GM19395 (cell line): Measurements from ENCODE around the gene RDX.
A peak's percentile ranks its signal among the peaks of the same experiment; 100 is the strongest.

ENCODE experiments used
- ATAC-seq: cut with Tn5 transposase; IDR thresholded peaks from one replicate; pipeline ENCODE4 v1.9.1; 2021; ENCODE audit warnings: mild to moderate bottlenecking, moderate library complexity; ENCODE audit not compliant: unreplicated experiment

Gene RDX

DNA sequence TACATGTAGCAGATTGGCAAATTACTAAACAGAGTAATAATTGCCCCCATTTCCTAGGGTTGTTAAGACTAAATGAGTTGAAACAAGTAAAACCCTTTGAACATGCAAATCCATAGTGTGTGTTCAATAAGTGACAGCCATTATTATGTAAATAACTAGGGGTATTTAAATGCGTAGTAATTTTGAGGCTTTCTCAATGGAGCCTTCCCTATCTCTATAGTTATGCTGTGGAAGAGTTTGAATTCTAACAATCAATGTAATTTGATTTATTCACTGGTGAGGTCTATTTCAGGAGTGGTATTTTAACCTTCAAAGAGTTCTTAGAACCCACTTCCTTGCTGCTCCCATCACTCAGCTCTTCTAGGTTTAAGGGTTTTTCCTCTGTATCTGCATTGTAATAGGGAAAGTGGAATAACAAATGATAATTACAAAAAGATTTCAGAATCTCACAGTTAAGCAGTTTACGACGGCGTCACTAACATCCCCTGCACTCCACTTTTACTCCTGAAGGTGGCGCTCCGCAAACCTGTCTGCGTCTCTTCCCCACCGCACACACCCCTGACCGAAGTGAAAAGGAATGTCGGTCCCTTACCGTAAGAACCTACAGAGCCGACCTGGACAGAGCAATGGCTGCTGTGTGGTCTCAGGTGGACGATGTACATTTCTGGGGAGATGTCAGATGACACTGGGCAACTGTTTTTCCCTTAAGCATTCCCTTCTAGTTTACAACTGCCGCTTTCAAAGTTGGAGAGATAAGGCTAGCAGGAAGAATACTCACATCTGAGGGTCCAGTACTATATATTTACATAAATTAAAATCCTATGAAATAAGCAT lies 122.4 kb downstream of the RDX start:
- ATAC-seq, result peak; percentile 75

DNA sequence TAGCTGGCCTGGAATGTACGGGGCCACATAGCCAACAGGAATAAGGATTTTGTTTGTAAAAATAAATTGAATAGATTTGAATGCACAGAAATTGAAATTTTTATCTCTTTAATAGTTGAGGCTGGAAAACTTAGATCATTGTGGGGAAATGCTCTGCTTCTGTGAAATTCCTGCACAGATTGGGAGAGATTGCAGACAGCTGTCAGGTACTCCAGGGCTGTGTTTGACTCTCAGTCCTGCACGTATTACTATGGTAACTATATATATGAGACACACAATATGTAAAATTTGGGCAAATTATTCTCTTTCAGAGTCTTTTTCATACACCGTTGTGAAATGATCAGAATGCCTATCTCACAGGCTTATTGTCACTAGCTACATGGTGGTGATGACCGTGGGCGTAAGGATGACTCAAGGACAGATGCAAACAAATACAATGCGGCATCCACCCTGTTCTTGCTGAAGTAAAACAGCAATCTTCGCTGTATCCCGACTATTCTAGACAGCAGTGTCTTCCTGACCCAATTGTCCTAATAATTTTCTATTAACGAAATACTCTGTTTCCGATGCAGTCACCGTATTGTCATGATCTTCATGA lies 123.8 kb downstream of the RDX start:
- no peak for ATAC-seq

- ATAC-seq, result no peak
Measured at GRCh38 chr11:110169738-110170137, 126.7 kb downstream of the RDX start.

DNA sequence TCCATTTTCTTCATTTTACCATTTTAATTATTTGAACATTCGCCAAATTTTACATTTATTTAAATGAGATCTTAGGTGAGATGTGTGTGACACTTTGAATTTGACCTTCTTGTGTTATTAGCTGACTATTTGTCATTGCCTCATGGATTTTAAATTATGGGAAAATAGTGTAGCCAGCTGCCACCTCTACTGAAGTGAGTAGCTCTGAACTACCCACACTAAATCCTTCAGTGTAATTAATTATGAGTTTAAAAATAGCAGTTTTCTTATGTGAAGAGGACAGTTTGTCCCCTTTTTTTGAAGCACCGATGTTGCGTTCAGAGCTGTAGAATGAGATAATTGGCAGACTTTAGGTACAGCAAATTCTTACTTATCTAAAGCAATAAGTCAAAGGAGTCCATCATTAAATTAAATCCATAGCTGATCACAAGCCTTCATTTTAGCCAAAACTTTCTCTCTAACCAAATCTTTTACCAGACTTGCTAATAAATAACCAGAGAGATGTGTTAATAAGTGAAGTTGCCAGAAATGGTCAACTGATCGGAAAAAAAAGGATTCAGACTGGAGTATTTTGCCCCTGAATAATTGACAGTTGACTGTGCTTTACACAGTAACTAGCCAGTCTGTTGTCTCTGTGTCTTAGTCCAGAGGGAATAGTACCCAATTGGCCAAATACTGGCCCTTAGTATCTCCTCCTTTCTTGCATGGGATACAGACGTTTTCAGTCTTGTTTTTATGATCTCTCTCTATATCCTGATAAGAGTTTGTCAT lies 128.2 kb downstream of the RDX start:
- no peak for ATAC-seq

- no peak for ATAC-seq
Measured at GRCh38 chr11:110165039-110165925, 131.1 kb downstream of the RDX start.

DNA sequence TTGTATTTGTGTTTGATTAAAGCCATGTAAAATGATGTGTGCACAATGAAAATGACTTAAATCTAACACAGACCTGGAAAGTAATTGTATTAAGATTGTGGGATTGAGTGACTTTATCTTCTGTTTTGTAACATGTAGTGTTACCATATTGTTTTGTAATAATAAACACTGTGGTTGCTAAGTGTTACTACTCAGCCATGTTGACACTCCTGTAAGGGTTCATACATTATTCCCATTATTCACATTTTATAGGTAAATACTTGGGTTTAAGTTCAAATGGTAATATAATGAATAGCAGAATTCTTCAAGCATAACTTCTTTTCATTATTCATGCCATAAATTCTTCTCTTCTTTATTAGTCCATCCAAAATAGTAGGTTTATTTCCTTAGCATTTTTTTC lies 134.2 kb downstream of the RDX start:
- no peak for ATAC-seq

DNA sequence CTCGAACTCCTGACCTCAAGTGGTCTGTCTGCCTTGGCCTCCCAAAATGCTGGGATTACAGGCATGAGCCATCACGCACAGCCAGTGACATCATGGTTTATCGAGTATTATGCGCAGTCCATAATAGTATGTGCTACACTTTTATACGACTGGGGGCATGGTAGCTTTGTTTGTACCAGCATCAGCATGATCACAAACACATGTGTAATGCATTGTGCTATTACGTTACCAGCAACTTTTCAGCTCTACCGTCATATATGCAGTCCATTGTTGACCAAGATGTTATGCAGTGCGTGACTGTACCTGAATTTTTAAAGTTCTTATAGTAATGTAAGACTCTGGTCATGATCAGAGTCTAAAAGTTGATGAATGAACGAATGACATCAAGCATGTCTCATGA lies 135.4 kb downstream of the RDX start:
- ATAC-seq, result no peak

- no peak for ATAC-seq
Measured at GRCh38 chr11:110160437-110160836, 136.0 kb downstream of the RDX start.

DNA sequence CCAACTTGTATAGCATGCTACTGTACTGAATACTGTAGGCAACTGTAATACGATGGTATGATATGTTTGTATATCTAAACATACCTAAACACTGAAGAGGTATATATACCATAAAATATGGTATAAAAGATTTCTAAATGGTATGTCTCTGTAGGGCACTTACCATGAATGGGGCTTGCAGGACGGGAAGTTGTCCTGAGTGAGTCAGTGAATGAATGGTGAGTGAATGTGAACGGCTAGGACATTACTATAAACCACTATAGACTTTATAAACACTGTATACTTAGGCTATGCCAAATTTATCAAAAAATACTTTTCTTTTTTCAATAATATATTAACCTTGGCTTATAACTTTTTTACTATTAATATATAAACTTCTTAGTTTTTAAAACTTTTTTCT lies 136.4 kb downstream of the RDX start:
- ATAC-seq, result no peak

GRCh38 chr11:110159476-110159875 lies 136.9 kb downstream of the RDX start:
- no peak for ATAC-seq

DNA sequence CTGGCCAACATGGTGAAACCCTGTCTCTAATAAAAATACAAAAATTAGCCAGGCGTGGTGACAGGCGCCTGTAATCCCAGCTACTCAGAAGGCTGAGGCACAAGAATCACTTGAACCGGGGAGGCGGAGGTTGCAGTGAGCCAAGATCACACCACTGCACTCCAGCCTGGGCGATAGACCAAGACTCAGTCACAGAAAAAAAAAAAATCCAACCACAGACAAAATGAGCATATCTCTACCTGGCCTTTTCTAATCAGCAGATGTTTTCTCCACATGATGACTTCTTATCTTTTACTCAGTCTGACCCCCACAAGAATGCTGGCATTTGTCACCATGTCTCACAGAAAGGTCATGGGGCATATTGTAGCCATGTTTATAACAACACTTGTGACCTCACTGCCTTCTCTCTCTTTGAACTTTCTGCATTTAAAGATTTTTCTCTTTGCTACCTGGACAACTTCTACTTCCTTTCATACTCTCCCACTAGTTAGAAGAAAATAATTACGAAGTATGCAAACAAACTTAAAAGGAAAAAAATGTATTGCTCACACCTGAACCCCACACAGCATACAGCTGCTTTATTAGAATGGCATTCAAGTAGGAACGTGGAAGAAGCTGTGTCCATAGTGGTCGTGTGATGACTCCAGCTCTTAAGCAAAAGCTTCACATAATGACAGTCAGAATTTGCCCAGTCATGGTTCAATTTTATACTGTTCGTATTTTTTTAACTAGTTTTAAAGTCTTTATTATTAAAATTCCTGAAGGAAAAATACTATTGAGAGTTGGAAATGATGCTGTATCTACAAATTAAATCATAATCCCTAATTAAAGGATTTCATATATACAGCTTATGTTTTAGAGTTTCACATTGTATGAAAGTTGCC lies 137.9 kb downstream of the RDX start:
- ATAC-seq, result no peak

DNA sequence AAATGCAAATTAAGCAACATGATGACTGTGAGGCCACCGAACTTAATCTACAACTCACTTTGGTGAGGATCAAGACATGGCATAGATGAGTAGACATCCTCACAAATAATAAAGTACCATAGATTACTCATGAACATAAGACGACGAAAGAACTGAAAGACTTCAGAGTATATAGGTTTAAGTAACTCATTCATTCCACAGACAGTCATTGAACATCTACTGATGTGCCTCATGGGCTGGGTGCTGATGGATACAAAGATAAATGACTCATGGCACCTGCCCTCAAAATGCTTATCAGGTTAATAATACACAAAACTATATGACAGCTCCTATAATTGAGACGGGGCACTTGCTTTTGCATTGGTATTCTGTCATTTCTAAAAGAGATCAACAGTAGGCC lies 139.9 kb downstream of the RDX start:
- no peak for ATAC-seq

DNA sequence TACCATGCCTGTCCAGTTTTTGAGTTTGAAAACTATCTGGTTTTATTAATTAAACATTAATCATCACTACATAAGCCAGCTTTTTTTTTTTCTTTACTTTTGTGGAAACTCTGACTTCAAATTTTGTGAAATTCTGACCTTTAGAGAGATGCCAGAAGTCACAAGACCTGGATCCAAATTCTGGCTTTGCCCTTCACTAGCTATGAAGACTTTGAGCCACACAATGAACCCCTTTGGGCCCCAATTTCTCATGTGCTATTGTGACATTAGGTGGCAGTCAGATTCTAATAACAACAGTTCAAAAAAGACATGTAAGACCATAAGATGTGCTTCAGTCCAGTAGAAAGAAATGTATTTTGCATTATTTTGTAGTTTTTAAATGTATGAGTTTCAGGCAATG lies 142.9 kb downstream of the RDX start:
- ATAC-seq, result no peak

- ATAC-seq, result no peak
Measured at GRCh38 chr11:110152199-110152598, 144.2 kb downstream of the RDX start.

DNA sequence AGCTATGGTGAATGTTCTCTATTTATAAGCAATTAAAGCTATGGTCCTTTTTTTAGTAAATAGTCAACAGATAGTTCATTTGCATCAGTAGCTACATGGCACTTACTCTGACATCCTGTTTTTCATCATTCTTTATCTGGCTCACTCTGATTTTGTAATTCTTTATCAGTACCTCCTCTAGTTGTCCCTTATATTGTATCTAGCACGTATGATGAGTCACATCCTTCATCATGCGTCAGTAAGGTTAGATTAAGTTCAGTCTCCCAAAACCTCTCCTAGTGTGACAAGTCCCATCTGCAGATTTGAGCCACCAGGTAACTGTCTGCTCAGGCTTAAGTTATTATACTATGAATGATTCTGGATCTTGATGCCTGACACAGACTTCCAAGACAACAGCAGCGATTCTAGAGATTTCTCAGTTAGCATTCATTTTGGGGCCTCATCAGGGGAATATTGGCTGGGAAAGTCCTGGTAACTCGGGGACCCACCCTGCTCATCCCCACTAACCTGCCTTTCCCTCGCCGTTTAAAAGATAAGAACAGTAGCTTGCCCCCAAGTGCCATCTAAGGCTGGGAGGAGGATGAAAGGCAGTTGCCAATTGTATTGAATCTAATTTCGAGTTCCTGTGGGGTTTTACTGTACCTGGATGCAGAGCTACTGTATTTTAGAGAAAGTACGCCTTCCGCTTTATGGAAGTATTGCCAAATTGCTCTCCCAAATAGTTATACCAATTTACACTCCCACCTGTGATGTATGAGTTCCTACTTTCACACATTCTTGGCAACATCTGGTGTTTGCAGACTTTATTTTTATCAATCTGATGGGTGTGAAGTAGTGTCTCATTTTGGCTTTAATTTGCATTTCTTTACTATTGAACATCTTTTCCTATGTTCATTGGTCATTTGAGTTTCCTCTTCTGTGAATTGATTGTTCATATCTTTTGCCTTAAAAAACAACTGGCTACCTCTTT lies 147.4 kb downstream of the RDX start:
- ATAC-seq, result peak; percentile 45

DNA sequence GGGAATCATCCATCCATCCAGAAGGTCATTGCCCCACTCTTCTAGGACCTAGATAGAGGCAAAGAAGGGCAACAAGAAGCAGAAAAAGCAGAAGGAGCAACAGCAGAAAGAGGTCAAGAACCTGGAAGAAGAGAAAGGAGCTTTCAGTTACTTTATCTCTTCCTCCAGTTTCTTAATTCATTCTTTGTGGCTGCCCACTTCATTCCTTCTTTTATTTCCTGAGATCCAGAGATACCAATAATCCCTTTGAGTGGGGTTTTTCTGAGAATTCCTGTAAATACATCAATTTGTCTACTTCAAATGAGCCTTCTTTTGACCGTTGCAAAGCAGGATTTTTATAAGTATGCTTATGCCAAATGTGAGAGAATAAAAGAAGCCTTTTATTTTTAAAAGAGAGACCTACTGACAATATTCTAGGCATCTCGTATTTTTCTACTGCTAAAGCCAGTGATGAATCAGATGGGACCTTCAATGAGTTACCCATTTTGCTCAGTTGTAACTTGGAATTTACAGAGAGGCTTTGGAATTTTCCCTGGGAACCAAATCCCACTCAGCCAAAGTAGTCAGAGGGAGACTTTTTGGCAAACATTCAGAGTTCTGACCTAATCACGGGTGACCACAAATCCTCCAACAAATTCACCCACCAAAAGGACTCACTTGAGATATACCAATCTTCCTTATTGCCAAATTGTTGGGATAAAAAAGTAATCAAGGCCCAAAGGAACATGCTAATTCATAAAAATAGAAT lies 148.3 kb downstream of the RDX start:
- no peak for ATAC-seq

DNA sequence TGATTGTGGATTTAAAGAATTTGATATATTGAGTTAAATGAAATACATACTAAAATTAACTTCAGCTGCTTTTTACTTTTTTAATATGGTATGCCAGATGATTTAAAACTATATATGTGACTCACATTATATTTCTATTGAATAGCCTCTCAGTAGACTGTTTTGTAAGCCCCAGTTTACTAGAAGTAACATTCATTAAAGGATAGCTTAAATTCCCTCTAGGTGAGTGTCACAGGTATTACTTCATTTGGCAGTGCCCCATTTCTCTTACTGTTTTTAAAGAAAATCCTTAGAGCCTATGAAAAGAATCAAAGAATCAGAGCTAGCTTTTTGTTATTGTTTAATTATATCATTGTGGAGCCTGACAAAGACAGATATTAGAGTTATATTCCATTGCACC lies 154.6 kb downstream of the RDX start:
- no peak for ATAC-seq

GRCh38 chr11:110134110-110134509 lies 162.3 kb downstream of the RDX start:
- no peak for ATAC-seq
